Cardiac fibroblast (primary cell): ENCODE data around the gene CRYBG3.

Source experiments
- DNase-seq, 2 donors: peaks; one replicate each; pipeline versions ENCODE4 v3.0.0 to v3.0.0-alpha.2; 2010; ENCODE audit warnings: low read depth in 2 of 2
- H3K4me3 ChIP-seq, 2 donors: replicated peaks in 1 of 2; 1 replicate in 1 of 2; 2 replicates in 1 of 2; pipeline ENCODE4 v1.5.1; 2011; ENCODE audit warnings: low read depth in 2 of 2, low read length in 2 of 2, mild to moderate bottlenecking in 2 of 2, moderate library complexity in 1 of 2
- CTCF ChIP-seq: IDR thresholded peaks from one replicate; pipeline ENCODE4 v1.5.1; 2011; ENCODE audit warnings: low read depth, mild to moderate bottlenecking, low read length, inconsistent platforms

The CRYBG3 gene

GRCh38 chr3:97822359-97822775 lies 556 bp downstream of the CRYBG3 start:
- no peak for TF ChIP-seq CTCF
- peak; percentile 60 to 65 for DNase-seq
- peak overlapping the region; percentile 83 to 90 for H3K4me3 ChIP-seq

GRCh38 chr3:97823046-97824004 lies 1.5 kb downstream of the CRYBG3 start:
- peak; percentile 23 to 26 for DNase-seq

GRCh38 chr3:97825101-97825500 lies 3.3 kb downstream of the CRYBG3 start:
- H3K4me3 ChIP-seq, result no peak overlapping the region
- DNase-seq, result peak in 1 of 2 donors; percentile 56
- TF ChIP-seq CTCF, result no peak

More at GRCh38 chr3:97823046-97824004, 1.5 kb downstream of the CRYBG3 start:
- TF ChIP-seq CTCF, result no peak
- H3K4me3 ChIP-seq, result peak overlapping the region; percentile 83 to 90

- DNase-seq, result peak; percentile 27 to 41
- TF ChIP-seq CTCF, result no peak
- no peak overlapping the region for H3K4me3 ChIP-seq
Observed at GRCh38 chr3:97827741-97828471, 6.1 kb downstream of the CRYBG3 start.

- no peak for TF ChIP-seq CTCF
- no peak for DNase-seq
- no peak overlapping the region for H3K4me3 ChIP-seq
Observed at GRCh38 chr3:97829198-97829597, 7.4 kb downstream of the CRYBG3 start.

GRCh38 chr3:97830638-97831037 lies 8.8 kb downstream of the CRYBG3 start:
- TF ChIP-seq CTCF, result no peak
- DNase-seq, result peak in 1 of 2 donors; percentile 14
- no peak overlapping the region for H3K4me3 ChIP-seq
